ENCODE data around the gene ATL3.

The ATL3 gene

GRCh38 chr11:63592975-63593395 is 78.2 kb downstream of the ATL3 start:
- no peaks in the 10 kb centered on the region for H3K4me1 ChIP-seq (ENCODE audit: control insufficient read depth, insufficient read depth, low read length)
- peaks cover 0 to 39% of the 10 kb centered on the region in 2 experiments; a peak in 1 of 3 replicates for H3K36me3 ChIP-seq (ENCODE audit: control insufficient read depth in 2 of 2, insufficient read depth in 1 of 2, low read length in 2 of 2)
- H3K4me3 ChIP-seq (ENCODE audit: low read depth, low read length) = no peak overlapping the region
- ChIA-PET CTCF (interaction anchor here (0.6 to 2.3 kb wide), 8 partner anchors 27 to 575 kb away, joined by 3 to 10 read pairs (median 4); no protein-coding TSS in a partner anchor), POLR2A (no interaction called here)
- no peak overlapping the region for H3K27ac ChIP-seq (ENCODE audit: extremely low read depth, low read depth, low read length)
- TF ChIP-seq, protein P1, sequence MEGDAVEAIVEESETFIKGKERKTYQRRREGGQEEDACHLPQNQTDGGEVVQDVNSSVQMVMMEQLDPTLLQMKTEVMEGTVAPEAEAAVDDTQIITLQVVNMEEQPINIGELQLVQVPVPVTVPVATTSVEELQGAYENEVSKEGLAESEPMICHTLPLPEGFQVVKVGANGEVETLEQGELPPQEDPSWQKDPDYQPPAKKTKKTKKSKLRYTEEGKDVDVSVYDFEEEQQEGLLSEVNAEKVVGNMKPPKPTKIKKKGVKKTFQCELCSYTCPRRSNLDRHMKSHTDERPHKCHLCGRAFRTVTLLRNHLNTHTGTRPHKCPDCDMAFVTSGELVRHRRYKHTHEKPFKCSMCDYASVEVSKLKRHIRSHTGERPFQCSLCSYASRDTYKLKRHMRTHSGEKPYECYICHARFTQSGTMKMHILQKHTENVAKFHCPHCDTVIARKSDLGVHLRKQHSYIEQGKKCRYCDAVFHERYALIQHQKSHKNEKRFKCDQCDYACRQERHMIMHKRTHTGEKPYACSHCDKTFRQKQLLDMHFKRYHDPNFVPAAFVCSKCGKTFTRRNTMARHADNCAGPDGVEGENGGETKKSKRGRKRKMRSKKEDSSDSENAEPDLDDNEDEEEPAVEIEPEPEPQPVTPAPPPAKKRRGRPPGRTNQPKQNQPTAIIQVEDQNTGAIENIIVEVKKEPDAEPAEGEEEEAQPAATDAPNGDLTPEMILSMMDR (tag by site-specific recombination; IDR thresholded peaks at IDR 0.05) = 0 out of 2 replicates have a peak, but pooled peaks have one; percentile 11
- TF ChIP-seq ZNF654 (tag by site-specific recombination; IDR thresholded peaks at IDR 0.05; ENCODE audit: low read depth) (peak; percentile 34; the same call in 1 of the 2 replicates), HOXC10 (CRISPR knock-in tag; IDR thresholded peaks at IDR 0.05) (no peak)
- TF ChIP-seq, protein P2, sequence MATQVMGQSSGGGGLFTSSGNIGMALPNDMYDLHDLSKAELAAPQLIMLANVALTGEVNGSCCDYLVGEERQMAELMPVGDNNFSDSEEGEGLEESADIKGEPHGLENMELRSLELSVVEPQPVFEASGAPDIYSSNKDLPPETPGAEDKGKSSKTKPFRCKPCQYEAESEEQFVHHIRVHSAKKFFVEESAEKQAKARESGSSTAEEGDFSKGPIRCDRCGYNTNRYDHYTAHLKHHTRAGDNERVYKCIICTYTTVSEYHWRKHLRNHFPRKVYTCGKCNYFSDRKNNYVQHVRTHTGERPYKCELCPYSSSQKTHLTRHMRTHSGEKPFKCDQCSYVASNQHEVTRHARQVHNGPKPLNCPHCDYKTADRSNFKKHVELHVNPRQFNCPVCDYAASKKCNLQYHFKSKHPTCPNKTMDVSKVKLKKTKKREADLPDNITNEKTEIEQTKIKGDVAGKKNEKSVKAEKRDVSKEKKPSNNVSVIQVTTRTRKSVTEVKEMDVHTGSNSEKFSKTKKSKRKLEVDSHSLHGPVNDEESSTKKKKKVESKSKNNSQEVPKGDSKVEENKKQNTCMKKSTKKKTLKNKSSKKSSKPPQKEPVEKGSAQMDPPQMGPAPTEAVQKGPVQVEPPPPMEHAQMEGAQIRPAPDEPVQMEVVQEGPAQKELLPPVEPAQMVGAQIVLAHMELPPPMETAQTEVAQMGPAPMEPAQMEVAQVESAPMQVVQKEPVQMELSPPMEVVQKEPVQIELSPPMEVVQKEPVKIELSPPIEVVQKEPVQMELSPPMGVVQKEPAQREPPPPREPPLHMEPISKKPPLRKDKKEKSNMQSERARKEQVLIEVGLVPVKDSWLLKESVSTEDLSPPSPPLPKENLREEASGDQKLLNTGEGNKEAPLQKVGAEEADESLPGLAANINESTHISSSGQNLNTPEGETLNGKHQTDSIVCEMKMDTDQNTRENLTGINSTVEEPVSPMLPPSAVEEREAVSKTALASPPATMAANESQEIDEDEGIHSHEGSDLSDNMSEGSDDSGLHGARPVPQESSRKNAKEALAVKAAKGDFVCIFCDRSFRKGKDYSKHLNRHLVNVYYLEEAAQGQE (tag by site-specific recombination; IDR thresholded peaks at IDR 0.05) = peak; percentile 84
- TF ChIP-seq, protein P3, sequence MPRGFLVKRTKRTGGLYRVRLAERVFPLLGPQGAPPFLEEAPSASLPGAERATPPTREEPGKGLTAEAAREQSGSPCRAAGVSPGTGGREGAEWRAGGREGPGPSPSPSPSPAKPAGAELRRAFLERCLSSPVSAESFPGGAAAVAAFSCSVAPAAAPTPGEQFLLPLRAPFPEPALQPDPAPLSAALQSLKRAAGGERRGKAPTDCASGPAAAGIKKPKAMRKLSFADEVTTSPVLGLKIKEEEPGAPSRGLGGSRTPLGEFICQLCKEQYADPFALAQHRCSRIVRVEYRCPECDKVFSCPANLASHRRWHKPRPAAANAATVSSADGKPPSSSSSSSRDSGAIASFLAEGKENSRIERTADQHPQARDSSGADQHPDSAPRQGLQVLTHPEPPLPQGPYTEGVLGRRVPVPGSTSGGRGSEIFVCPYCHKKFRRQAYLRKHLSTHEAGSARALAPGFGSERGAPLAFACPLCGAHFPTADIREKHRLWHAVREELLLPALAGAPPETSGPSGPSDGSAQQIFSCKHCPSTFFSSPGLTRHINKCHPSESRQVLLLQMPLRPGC (tag by site-specific recombination; IDR thresholded peaks at IDR 0.05) = no peak
- no peaks in the 10 kb centered on the region for H3K9me3 ChIP-seq (ENCODE audit: control insufficient read depth, insufficient read depth, low read depth, low read length)

- TF ChIP-seq SCRT2 (tag by site-specific recombination; IDR thresholded peaks at IDR 0.05) (0 out of 2 replicates have a peak, but pooled peaks have one; percentile 30), ZNF157 (tag by site-specific recombination; IDR thresholded peaks at IDR 0.05) (no peak), MYNN (tag by site-specific recombination; IDR thresholded peaks at IDR 0.05; ENCODE audit: borderline replicate concordance) (no peak), ZNF513 (tag by site-specific recombination; IDR thresholded peaks at IDR 0.05) (no peak), ZNF391 (tag by site-specific recombination; IDR thresholded peaks at IDR 0.05; ENCODE audit: borderline replicate concordance, low read depth) (no peak)
- no peaks in the 10 kb centered on the region for H3K4me1 ChIP-seq (ENCODE audit: control insufficient read depth, insufficient read depth, low read length)
- no peak overlapping the region for H3K4me3 ChIP-seq (ENCODE audit: low read depth, low read length)
- no peak overlapping the region for H3K27ac ChIP-seq (ENCODE audit: extremely low read depth, low read depth, low read length)
- CTCF ChIA-PET = interaction anchor here (1.2 to 1.4 kb wide), 2 partner anchors 11 to 49 kb away, joined by 3 read pairs; no protein-coding TSS in a partner anchor
- H3K9me3 ChIP-seq (ENCODE audit: control insufficient read depth, insufficient read depth, low read depth, low read length) = no peaks in the 10 kb centered on the region
- H3K36me3 ChIP-seq (ENCODE audit: control insufficient read depth in 2 of 2, insufficient read depth in 1 of 2, low read length in 2 of 2) = peaks cover 0 to 32% of the 10 kb centered on the region in 2 experiments; a peak in 1 of 3 replicates
- POLR2A ChIA-PET = no interaction called here
Observed at GRCh38 chr11:63590024-63590788, 81.0 kb downstream of the ATL3 start.

- Histone ChIP-seq H3K4me1 (ENCODE audit: control insufficient read depth, insufficient read depth, low read length) (no peaks in the 10 kb centered on the region), H3K27ac (ENCODE audit: extremely low read depth, low read depth, low read length) (no peak overlapping the region), H3K4me3 (ENCODE audit: low read depth, low read length) (no peak overlapping the region), H3K36me3 (ENCODE audit: control insufficient read depth in 2 of 2, insufficient read depth in 1 of 2, low read length in 2 of 2) (peaks cover 0 to 33% of the 10 kb centered on the region in 2 experiments; a peak in 1 of 3 replicates), H3K9me3 (ENCODE audit: control insufficient read depth, insufficient read depth, low read depth, low read length) (no peaks in the 10 kb centered on the region)
- ChIA-PET POLR2A (no interaction called here), CTCF (interaction anchor here (0.7 to 1.4 kb wide), 2 partner anchors 12 to 77 kb away, joined by 3 read pairs; no protein-coding TSS in a partner anchor)
- TF ChIP-seq, protein P4, sequence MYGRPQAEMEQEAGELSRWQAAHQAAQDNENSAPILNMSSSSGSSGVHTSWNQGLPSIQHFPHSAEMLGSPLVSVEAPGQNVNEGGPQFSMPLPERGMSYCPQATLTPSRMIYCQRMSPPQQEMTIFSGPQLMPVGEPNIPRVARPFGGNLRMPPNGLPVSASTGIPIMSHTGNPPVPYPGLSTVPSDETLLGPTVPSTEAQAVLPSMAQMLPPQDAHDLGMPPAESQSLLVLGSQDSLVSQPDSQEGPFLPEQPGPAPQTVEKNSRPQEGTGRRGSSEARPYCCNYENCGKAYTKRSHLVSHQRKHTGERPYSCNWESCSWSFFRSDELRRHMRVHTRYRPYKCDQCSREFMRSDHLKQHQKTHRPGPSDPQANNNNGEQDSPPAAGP (tag by site-specific recombination; IDR thresholded peaks at IDR 0.05) = no peak
- TF ChIP-seq, protein P5, sequence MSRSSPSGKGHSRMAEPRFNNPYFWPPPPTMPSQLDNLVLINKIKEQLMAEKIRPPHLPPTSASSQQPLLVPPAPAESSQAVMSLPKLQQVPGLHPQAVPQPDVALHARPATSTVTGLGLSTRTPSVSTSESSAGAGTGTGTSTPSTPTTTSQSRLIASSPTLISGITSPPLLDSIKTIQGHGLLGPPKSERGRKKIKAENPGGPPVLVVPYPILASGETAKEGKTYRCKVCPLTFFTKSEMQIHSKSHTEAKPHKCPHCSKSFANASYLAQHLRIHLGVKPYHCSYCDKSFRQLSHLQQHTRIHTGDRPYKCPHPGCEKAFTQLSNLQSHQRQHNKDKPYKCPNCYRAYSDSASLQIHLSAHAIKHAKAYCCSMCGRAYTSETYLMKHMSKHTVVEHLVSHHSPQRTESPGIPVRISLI (tag by site-specific recombination; IDR thresholded peaks at IDR 0.05) = no peak
- no peak for TF ChIP-seq ZIC2 (tag by site-specific recombination; IDR thresholded peaks at IDR 0.05)
- TF ChIP-seq PRDM1 (tag by site-specific recombination; IDR thresholded peaks at IDR 0.05) = no peak
- no peak for TF ChIP-seq ZNF169 (tag by site-specific recombination; IDR thresholded peaks at IDR 0.05)
- TF ChIP-seq ZNF354C (tag by site-specific recombination; IDR thresholded peaks at IDR 0.05; ENCODE audit: borderline replicate concordance, low read depth) = no peak
- no peak for TF ChIP-seq EGR2 (tag by site-specific recombination; IDR thresholded peaks at IDR 0.05; ENCODE audit: low read depth)
Observed at GRCh38 chr11:63589000-63589399, 82.2 kb downstream of the ATL3 start.
